HG02840 (cell line): ENCODE measurements around the gene RFX2.
"Not testable (repeated sequence)": the region's sequence is repeated elsewhere in the genome, so short reads cannot be mapped to it uniquely, and the experiment has no call there.

Source experiments
- ATAC-seq: cut with Tn5 transposase; IDR thresholded peaks from one replicate; pipeline ENCODE4 v1.9.1; 2021; ENCODE audit warnings: mild to moderate bottlenecking, moderate library complexity, moderate number of reproducible peaks; ENCODE audit not compliant: unreplicated experiment, low FRiP score

The RFX2 gene

GRCh38 chr19:6078068-6078467 is 32.2 kb downstream of the RFX2 start:
- no peak for ATAC-seq

GRCh38 chr19:6076675-6077463 is 33.4 kb downstream of the RFX2 start:
- ATAC-seq: no peak

GRCh38 chr19:6076291-6076665 is 34.0 kb downstream of the RFX2 start:
- no peak for ATAC-seq

GRCh38 chr19:6074709-6075403 is 35.4 kb downstream of the RFX2 start:
- ATAC-seq: no peak

GRCh38 chr19:6073858-6074708 is 36.2 kb downstream of the RFX2 start:
- ATAC-seq: no peak

GRCh38 chr19:6073233-6073632 is 37.1 kb downstream of the RFX2 start:
- ATAC-seq: not testable (repeated sequence)

- no peak for ATAC-seq
Measured at GRCh38 chr19:6071875-6072274, 38.4 kb downstream of the RFX2 start.

- no peak for ATAC-seq
Measured at GRCh38 chr19:6070720-6071485, 39.4 kb downstream of the RFX2 start.

- ATAC-seq: no peak
Measured at GRCh38 chr19:6070207-6070681, 40.1 kb downstream of the RFX2 start.

- ATAC-seq: no peak
Measured at GRCh38 chr19:6069268-6069791, 41.0 kb downstream of the RFX2 start.

GRCh38 chr19:6068711-6069110 is 41.6 kb downstream of the RFX2 start:
- no peak for ATAC-seq

- no peak for ATAC-seq
Measured at GRCh38 chr19:6067975-6068374, 42.3 kb downstream of the RFX2 start.

GRCh38 chr19:6066661-6067646 is 43.3 kb downstream of the RFX2 start:
- no peak for ATAC-seq

GRCh38 chr19:6065685-6066374 is 44.5 kb downstream of the RFX2 start:
- no peak for ATAC-seq

- ATAC-seq: no peak
Measured at GRCh38 chr19:6064336-6065073, 45.8 kb downstream of the RFX2 start.

GRCh38 chr19:6063576-6064335 is 46.5 kb downstream of the RFX2 start:
- no peak for ATAC-seq
